GM12865 (cell line): ENCODE data around the gene ZBTB20.
A peak's percentile ranks its signal among the peaks of the same experiment; 100 is the strongest.

Source experiments
- DNase-seq: peaks from one replicate; pipeline ENCODE4 v3.0.0; 2010; ENCODE audit warnings: low read depth
- H3K4me3 ChIP-seq: 2 replicates; pipeline ENCODE4 v1.5.1; 2011; ENCODE audit warnings: mild to moderate bottlenecking, low read depth, low read length, control low read depth
- CTCF ChIP-seq: IDR thresholded peaks from 2 replicates; pipeline ENCODE4 v1.5.1; 2011; ENCODE audit warnings: low read length, control low read depth, low read depth, inconsistent platforms; ENCODE audit not compliant: insufficient read depth; ENCODE audit errors: missing control alignments

The ZBTB20 gene

DNA sequence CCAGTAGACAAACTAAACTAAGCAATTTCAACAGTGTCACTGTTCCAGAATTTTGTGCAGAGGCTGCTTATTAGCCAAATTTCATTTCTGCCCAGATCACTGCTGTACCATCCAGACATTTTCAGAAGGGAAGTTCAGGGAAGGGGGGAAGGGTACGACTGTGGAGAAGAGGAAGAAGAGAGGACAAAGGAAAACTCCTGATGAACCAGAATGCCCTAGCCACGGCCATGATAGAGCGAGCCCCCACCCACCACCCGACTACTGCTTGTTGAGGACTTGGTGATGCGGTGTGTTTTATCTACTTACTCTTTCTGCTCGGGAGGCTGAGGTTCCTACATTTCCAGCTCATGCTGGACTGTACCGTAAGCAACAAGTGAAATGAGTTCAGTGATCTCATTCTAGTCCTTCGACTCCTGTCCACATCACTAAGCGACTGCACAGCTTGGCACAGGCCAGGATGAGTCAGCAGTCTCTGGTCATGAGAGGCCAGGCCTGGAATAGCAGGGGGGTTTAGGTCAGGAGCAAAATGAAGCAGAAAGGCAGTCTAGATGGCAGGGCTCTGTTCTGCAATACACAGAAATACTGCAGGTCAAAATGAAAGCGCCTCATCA, 522.4 kb downstream of the ZBTB20 start:
- no peak overlapping the region for H3K4me3 ChIP-seq
- no peak for TF ChIP-seq CTCF
- no peak for DNase-seq

- TF ChIP-seq CTCF, result no peak
- DNase-seq, result no peak
- no peak overlapping the region for H3K4me3 ChIP-seq
Measured at GRCh38 chr3:114624047-114624445, 523.0 kb downstream of the ZBTB20 start.

DNA sequence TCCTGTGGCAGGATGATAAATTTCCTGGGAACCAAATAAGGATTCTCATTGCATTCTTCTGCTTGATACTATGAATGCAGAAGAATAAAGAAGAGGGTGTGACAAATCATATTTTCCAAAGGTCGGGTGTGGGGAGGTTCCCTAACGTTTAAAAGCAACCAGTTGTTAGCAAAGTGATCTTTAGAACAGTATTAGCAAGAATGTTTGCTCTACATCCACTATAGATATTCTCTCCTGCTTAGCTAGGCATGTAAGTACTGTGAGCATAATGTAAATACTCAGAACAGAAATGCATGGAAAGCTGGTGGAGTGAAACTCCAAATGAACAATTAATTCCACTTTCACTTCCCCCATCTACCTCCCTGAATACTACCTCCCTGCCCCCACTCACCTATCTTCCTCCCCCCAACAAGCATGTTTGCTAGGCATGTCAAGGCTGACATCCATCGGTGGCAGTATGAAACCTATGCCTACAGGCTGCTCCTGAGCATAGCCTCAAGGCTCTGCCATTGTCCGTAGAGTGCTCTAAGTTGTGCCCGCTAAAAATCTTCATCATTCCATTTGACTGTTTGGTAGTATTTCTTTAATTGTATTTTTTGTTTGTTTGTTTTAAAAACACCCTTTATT, 523.6 kb downstream of the ZBTB20 start:
- no peak for TF ChIP-seq CTCF
- H3K4me3 ChIP-seq, result no peak overlapping the region
- peak; percentile 4 for DNase-seq

DNA sequence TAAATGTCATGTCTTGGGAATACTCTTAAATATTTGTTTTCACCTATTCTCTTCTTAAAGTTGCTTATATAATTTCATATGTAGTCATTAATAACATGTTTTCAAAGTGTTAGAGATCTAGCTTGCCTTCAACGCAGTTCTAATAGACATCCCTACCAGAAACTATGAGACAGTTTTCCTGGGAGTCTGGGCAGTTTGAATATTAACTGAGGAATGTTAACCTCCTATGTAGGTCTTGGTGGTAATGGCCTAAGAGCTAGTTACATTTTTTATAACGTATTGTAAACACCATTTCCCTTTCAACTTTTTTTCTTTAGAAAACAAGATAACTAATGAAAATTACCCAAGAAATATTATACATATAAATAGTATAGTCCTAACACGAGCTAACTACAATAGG, 525.1 kb downstream of the ZBTB20 start:
- TF ChIP-seq CTCF, result no peak
- DNase-seq, result no peak
- H3K4me3 ChIP-seq, result no peak overlapping the region

DNA sequence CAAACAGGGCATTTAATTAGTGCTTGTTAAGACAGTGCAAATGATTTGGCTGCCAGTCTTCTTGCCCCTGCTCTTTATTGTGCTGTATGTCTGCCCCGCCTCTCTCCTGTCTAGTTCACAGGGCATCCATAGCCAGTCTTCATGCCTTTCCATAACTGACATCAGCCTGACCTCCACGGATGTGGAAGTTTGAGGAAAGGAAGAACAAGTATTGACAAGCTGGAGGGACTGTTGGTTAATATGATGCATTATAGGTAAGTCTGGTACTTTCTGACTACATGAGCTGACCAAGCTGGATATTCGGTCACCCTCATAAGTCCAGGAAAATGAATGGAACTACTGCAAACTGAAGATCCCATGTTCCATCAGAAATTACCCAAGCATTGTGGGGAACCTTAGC, 527.3 kb downstream of the ZBTB20 start:
- TF ChIP-seq CTCF, result no peak
- no peak for DNase-seq
- no peak overlapping the region for H3K4me3 ChIP-seq

- no peak for TF ChIP-seq CTCF
Measured at GRCh38 chr3:114615523-114616085, 531.5 kb downstream of the ZBTB20 start.

GRCh38 chr3:114609973-114610630, 537.0 kb downstream of the ZBTB20 start:
- DNase-seq, result no peak
- TF ChIP-seq CTCF, result no peak
- no peak overlapping the region for H3K4me3 ChIP-seq

More at GRCh38 chr3:114615523-114616085, 531.5 kb downstream of the ZBTB20 start:
- no peak for DNase-seq
- no peak overlapping the region for H3K4me3 ChIP-seq
